IPS-NIHi7 (cell line): ENCODE results near the gene UBE2L3.
"Not testable (repeated sequence)": the region's sequence is repeated elsewhere in the genome, so short reads cannot be mapped to it uniquely, and the experiment has no call there.

Experiments used
- DNase-seq: peaks from one replicate; pipeline ENCODE4 v3.0.0; 2012; ENCODE audit warnings: mixed read lengths; ENCODE audit errors: extremely low spot score

UBE2L3 gene

GRCh38 chr22:21567456-21568346 is at the start of gene UBE2L3:
Gene UBE2L3, plus strand, starts transcription at chr22:21567714. Its CDS starts 31 bp downstream, at chr22:21567745.
- peak; percentile 93 for DNase-seq

- DNase-seq: not testable (repeated sequence)
These were observed 40.6 kb upstream of the UBE2L3 start for GRCh38 chr22:21526705-21527500.

GRCh38 chr22:21531525-21531924 is 36.0 kb upstream of the UBE2L3 start:
- DNase-seq: not testable (repeated sequence)

- DNase-seq: not testable (repeated sequence)
These were observed 34.5 kb upstream of the UBE2L3 start for GRCh38 chr22:21532863-21533648.

- not testable (repeated sequence) for DNase-seq
These were observed 27.7 kb upstream of the UBE2L3 start for GRCh38 chr22:21539862-21540261.

- not testable (repeated sequence) for DNase-seq
These were observed 22.8 kb upstream of the UBE2L3 start for GRCh38 chr22:21544432-21545322.

- not testable (repeated sequence) for DNase-seq
These were observed 18.0 kb upstream of the UBE2L3 start for GRCh38 chr22:21549558-21549957.

- DNase-seq: not testable (repeated sequence)
These were observed 17.4 kb upstream of the UBE2L3 start for GRCh38 chr22:21550008-21550677.

- DNase-seq: not testable (repeated sequence)
These were observed 16.9 kb upstream of the UBE2L3 start for GRCh38 chr22:21550678-21551047.

- not testable (repeated sequence) for DNase-seq
These were observed 16.2 kb upstream of the UBE2L3 start, which contains the start of gene RIMBP3C for GRCh38 chr22:21551361-21551760. Gene RIMBP3C, minus strand, starts transcription at chr22:21551461. Its CDS starts 485 bp downstream, at chr22:21550976.

GRCh38 chr22:21559345-21560125 is 8.0 kb upstream of the UBE2L3 start:
- DNase-seq: not testable (repeated sequence)

- DNase-seq: not testable (repeated sequence)
These were observed 6.9 kb upstream of the UBE2L3 start for GRCh38 chr22:21560657-21561056.

- DNase-seq: no peak
These were observed 3.6 kb upstream of the UBE2L3 start for GRCh38 chr22:21563912-21564311.

GRCh38 chr22:21564411-21564810 is 3.1 kb upstream of the UBE2L3 start:
- DNase-seq: no peak

- DNase-seq: peak; percentile 32
These were observed 997 bp downstream of the UBE2L3 start for GRCh38 chr22:21568347-21569075.

- DNase-seq: not testable (repeated sequence)
These were observed 1.5 kb downstream of the UBE2L3 start for GRCh38 chr22:21569076-21569427.

- DNase-seq: no peak
These were observed 2.1 kb downstream of the UBE2L3 start for GRCh38 chr22:21569459-21570170.

GRCh38 chr22:21570398-21570797 is 2.9 kb downstream of the UBE2L3 start:
- no peak for DNase-seq
